ENCODE results near the gene ST8SIA2.

The ST8SIA2 gene

DNA sequence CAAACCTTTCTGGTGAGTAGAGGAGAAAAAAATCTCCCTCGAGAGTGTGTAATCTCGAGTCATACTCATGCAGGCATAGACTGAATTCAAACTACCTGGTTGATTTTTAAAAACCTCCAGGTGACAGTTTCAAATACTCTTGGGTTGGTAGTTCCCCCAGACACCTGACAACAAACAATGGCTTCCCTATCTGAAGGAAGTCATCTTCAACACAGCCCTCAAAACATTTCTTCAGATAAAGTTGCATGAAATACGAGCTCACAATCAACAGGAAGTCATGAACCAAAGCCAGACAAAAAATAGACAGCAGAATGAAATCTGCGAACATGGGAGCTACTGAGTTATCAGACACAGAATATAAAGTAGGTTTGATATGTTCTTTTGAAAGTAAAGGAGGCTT lies 112.8 kb downstream of the ST8SIA2 start:
- no peaks in the 10 kb centered on the region; the same call in 1 of the 2 replicates for H3K9me3 ChIP-seq (ENCODE audit: control insufficient read depth, insufficient read depth, low read depth, low read length)
- CTCF ChIA-PET = interaction anchor here (0.5 to 0.9 kb wide), 3 partner anchors 24 to 238 kb away, joined by 3 to 4 read pairs (median 3); no protein-coding TSS in a partner anchor

DNA sequence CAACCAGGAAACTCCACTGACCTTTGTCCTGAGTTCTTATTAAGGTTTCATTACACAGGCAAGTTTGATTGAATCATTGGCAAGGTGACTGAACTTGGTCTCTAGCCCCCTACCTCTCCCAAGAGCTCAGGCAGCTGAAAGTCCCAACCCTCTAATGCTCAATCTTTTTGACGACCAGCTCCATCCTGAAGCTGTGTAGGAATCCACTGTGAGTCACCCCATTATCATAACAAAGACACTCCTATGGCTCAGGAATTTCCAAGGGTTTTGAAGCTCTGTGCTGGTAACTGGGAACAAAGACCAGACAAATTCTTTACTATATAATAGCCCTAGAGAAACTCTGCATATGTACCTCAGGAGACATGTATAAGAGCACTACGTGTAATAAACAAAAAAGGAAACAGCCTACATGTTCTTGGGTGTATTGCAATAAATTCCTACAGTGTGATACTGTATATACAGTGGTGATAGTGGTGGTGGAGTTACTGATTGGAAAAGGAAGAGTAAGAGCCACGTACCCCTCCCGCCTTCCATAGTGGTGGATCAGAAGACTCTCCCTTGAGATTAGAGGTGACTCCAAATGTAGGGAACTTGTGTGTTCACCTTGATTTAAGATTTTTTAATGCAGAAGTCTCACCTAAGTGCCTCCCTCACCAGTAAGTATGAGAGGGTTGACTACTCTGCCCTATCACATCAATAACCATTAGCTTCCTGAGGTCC lies 116.6 kb downstream of the ST8SIA2 start:
- no peak overlapping the region for H3K4me3 ChIP-seq (ENCODE audit: low read depth, low read length)
- H3K9me3 ChIP-seq (ENCODE audit: control insufficient read depth, insufficient read depth, low read depth, low read length) = no peaks in the 10 kb centered on the region; the same call in 1 of the 2 replicates
- no peaks in the 10 kb centered on the region for H3K4me1 ChIP-seq (ENCODE audit: control insufficient read depth, insufficient read depth, low read length)
- ChIA-PET POLR2A (no interaction called here), CTCF (interaction anchor here (1.3 kb wide), 1 partner anchor 11 kb away, joined by 3 read pairs; no protein-coding TSS in a partner anchor)
- TF ChIP-seq ZNF555 (tag by site-specific recombination; conservative IDR thresholded peaks at IDR 0.05) (no peak), ZNF76 (tag by site-specific recombination; IDR thresholded peaks at IDR 0.05; ENCODE audit: borderline replicate concordance, low read depth) (no peak), ZNF791 (tag by site-specific recombination; IDR thresholded peaks at IDR 0.05) (no peak), ZNF324 (tag by site-specific recombination; IDR thresholded peaks at IDR 0.05) (no peak), ZSCAN18 (tag by site-specific recombination; IDR thresholded peaks at IDR 0.05) (no peak), PRDM4 (tag by site-specific recombination; IDR thresholded peaks at IDR 0.05) (no peak), EGR2 (tag by site-specific recombination; IDR thresholded peaks at IDR 0.05; ENCODE audit: low read depth) (no peak)
- H3K27ac ChIP-seq (ENCODE audit: extremely low read depth, low read depth, low read length) = no peak overlapping the region
- H3K36me3 ChIP-seq (ENCODE audit: control insufficient read depth in 2 of 2, insufficient read depth in 1 of 2, low read length in 2 of 2) = no peaks in the 10 kb centered on the region

More for the DNA sequence above, 112.8 kb downstream of the ST8SIA2 start:
- POLR2A ChIA-PET = no interaction called here
- Histone ChIP-seq H3K4me3 (ENCODE audit: low read depth, low read length) (no peak overlapping the region), H3K36me3 (ENCODE audit: control insufficient read depth in 2 of 2, insufficient read depth in 1 of 2, low read length in 2 of 2) (no peaks in the 10 kb centered on the region), H3K27ac (ENCODE audit: extremely low read depth, low read depth, low read length) (no peak overlapping the region), H3K4me1 (ENCODE audit: control insufficient read depth, insufficient read depth, low read length) (no peaks in the 10 kb centered on the region)
- TF ChIP-seq ZNF555 (tag by site-specific recombination; conservative IDR thresholded peaks at IDR 0.05) (no peak), ZNF529 (tag by site-specific recombination; IDR thresholded peaks at IDR 0.05; ENCODE audit: insufficient replicate concordance) (no peak), ZNF18 (tag by site-specific recombination; IDR thresholded peaks at IDR 0.05) (no peak), ZSCAN16 (tag by site-specific recombination; IDR thresholded peaks at IDR 0.05) (no peak), ZFP41 (tag by site-specific recombination; IDR thresholded peaks at IDR 0.05; ENCODE audit: borderline replicate concordance) (no peak), REPIN1 (tag by site-specific recombination; IDR thresholded peaks at IDR 0.05; ENCODE audit: low read depth) (no peak)
- TF ChIP-seq, protein P1, sequence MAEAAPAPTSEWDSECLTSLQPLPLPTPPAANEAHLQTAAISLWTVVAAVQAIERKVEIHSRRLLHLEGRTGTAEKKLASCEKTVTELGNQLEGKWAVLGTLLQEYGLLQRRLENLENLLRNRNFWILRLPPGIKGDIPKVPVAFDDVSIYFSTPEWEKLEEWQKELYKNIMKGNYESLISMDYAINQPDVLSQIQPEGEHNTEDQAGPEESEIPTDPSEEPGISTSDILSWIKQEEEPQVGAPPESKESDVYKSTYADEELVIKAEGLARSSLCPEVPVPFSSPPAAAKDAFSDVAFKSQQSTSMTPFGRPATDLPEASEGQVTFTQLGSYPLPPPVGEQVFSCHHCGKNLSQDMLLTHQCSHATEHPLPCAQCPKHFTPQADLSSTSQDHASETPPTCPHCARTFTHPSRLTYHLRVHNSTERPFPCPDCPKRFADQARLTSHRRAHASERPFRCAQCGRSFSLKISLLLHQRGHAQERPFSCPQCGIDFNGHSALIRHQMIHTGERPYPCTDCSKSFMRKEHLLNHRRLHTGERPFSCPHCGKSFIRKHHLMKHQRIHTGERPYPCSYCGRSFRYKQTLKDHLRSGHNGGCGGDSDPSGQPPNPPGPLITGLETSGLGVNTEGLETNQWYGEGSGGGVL (tag by site-specific recombination; IDR thresholded peaks at IDR 0.05) = no peak
